Epithelial cell of esophagus (primary cell): Measurements from ENCODE around the gene FPR2.

Source experiments
- DNase-seq: peaks from one replicate; pipeline ENCODE4 v3.0.0; 2010; ENCODE audit warnings: low read depth
- H3K4me3 ChIP-seq: 2 replicates; pipeline ENCODE4 v1.5.1; 2011; ENCODE audit warnings: mild to moderate bottlenecking, low read length, control low read depth
- CTCF ChIP-seq: IDR thresholded peaks from 2 replicates; pipeline ENCODE4 v1.5.1; 2011; ENCODE audit warnings: low read depth, mild to moderate bottlenecking, low read length, control low read depth, inconsistent platforms; ENCODE audit not compliant: insufficient read depth; ENCODE audit errors: missing control alignments

The FPR2 gene

GRCh38 chr19:51783372-51783771 is 22.4 kb downstream of the FPR2 start:
- peak; percentile 48 for TF ChIP-seq CTCF
- no peak overlapping the region for H3K4me3 ChIP-seq
- peak; percentile 34 for DNase-seq

GRCh38 chr19:51784109-51784785 is 23.3 kb downstream of the FPR2 start:
- no peak overlapping the region for H3K4me3 ChIP-seq
- no peak for TF ChIP-seq CTCF
- no peak for DNase-seq

GRCh38 chr19:51784922-51785690 is 24.1 kb downstream of the FPR2 start:
- no peak overlapping the region for H3K4me3 ChIP-seq
- peak; percentile 72 for DNase-seq
- TF ChIP-seq CTCF, result no peak

- no peak for TF ChIP-seq CTCF
- DNase-seq, result no peak
- no peak overlapping the region for H3K4me3 ChIP-seq
Measured at GRCh38 chr19:51786646-51787494, 25.9 kb downstream of the FPR2 start.

GRCh38 chr19:51788029-51788428 is 27.0 kb downstream of the FPR2 start:
- DNase-seq, result no peak
- H3K4me3 ChIP-seq, result no peak overlapping the region
- no peak for TF ChIP-seq CTCF

GRCh38 chr19:51789061-51789795 is 28.2 kb downstream of the FPR2 start:
- H3K4me3 ChIP-seq, result no peak overlapping the region
- TF ChIP-seq CTCF, result no peak
- peak; percentile 6 for DNase-seq
